ENCODE results near the gene CIB1.

The CIB1 gene

DNA sequence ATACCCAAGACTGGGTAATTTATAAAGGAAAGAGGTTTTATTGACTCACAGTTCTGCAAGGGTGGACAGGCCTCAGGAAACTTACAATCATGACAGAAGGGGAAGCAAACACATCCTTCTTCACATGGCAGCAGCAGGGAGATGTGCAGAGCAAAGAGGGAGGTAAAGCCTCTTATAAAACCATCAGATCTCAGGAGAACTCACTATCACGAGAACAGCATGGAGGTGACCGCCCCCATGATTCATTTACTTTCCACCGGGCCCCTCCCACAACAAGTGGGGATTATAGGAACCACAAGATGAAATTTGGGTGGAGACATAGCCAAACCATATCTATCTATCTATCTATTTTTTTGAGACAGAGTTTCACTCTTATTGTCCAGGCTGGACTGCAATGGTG, 5.6 kb upstream of the CIB1 start:
- no peak overlapping the region for H3K4me3 ChIP-seq (replicated peaks; ENCODE audit: low read depth, low read length)
- DNase-seq (ENCODE audit: low read depth), result no peak
- TF ChIP-seq, protein P1, sequence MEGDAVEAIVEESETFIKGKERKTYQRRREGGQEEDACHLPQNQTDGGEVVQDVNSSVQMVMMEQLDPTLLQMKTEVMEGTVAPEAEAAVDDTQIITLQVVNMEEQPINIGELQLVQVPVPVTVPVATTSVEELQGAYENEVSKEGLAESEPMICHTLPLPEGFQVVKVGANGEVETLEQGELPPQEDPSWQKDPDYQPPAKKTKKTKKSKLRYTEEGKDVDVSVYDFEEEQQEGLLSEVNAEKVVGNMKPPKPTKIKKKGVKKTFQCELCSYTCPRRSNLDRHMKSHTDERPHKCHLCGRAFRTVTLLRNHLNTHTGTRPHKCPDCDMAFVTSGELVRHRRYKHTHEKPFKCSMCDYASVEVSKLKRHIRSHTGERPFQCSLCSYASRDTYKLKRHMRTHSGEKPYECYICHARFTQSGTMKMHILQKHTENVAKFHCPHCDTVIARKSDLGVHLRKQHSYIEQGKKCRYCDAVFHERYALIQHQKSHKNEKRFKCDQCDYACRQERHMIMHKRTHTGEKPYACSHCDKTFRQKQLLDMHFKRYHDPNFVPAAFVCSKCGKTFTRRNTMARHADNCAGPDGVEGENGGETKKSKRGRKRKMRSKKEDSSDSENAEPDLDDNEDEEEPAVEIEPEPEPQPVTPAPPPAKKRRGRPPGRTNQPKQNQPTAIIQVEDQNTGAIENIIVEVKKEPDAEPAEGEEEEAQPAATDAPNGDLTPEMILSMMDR (IDR thresholded peaks at IDR 0.05; ENCODE audit: low read length, missing control alignments), result no peak

DNA sequence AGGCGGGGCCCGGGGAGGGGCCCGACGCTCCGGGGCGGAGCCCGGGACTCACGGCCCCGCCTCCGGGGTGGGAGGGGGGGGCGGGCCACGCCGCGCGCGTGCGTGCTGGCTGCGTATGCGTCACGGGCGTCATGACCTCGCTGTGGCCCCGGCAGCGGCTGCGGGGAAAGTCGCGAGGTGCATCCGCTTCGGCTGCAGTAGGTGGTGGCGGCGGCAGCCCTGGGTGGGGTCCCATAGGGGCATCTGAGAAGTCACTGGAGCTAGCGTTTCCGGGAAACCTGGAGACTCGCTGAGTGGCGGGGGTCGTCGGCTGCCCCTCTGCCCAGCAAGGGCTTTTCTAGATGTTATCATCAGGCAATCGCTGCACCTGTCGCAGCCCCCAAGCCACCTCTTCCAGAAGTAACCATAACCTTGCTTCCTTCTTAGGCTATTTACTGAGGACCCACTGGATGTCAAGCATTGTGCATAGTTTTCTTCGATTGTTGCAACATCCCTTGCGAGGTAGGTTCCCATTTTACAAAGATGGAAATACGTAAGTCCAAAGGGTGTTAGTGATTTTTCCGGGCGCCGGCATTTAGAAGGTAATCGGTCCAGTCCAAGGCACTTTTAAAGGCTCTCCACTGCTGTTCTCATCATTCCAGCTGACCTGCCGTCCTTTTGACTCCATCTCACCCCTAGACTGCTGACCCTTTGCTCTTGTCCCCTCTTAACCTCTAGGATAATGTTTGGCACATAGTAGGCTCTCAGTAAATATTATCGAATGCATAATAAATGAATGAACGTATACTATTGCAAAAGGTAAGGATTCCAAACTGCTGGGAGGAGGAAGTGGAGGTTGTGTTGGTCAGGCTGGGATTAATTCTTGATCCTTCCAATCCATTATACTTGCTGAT, 601 bp upstream of the CIB1 start, which contains the start of gene GDPGP1:
Gene GDPGP1, plus strand, starts transcription at position 114 of the 893 bp plus-strand sequence. CDS start 6,700 bp downstream, outside the sequence.
- peak within 1 kb of the TSS; percentile 84 for H3K4me3 ChIP-seq (replicated peaks; ENCODE audit: low read depth, low read length)
- TF ChIP-seq, protein P1 (IDR thresholded peaks at IDR 0.05; ENCODE audit: low read length, missing control alignments), result no peak
- peak; percentile 35 for DNase-seq (ENCODE audit: low read depth)

DNA sequence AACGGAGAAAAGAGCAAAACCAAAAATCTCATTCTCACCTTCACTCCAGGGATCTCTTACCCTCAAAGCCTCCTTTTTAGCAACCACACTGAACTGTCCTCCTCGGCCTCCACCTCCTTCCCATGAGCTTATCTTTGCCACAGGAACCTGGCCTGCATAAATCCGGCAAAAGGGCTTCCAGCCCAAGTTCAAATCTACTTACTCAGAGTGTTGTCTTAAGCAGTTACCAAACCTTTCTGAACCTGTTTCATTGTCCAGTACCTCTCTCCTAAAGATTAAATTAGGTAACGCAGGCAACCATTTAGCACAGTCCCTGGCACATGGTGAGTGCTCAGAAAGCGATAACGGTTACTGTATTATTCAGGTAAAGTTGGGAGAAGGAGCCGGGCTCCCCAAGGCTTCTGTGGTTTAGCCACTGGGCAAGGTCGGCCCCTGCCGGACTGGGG, 777 bp downstream of the CIB1 start:
- TF ChIP-seq, protein P1 (IDR thresholded peaks at IDR 0.05; ENCODE audit: low read length, missing control alignments), result peak; percentile 44
- peak; percentile 28 for DNase-seq (ENCODE audit: low read depth)

DNA sequence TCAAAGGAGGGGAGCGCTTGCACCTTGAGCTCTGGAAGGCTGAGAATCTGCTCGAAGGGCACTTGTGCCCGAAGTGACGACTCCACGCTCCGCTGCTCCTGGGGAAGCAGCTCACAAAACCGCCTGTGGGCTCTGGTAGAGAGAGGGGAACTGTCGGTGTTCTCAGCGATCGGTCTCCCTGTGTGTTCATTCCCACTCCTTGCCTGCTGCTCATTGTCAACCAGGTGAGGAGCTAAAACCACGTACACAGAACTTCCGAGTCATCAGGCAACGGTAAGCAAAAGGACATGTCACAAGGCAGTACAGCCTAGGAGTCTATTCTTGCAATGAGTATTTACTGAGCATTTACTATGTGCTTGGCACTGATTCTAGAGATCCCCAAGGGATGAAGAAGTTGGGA, 1.5 kb downstream of the CIB1 start:
- no peak overlapping the region for H3K4me3 ChIP-seq (replicated peaks; ENCODE audit: low read depth, low read length)
- DNase-seq (ENCODE audit: low read depth), result no peak
- TF ChIP-seq, protein P1 (IDR thresholded peaks at IDR 0.05; ENCODE audit: low read length, missing control alignments), result no peak

More for the DNA sequence above, 777 bp downstream of the CIB1 start:
- peak overlapping the region; percentile 84 for H3K4me3 ChIP-seq (replicated peaks; ENCODE audit: low read depth, low read length)

DNA sequence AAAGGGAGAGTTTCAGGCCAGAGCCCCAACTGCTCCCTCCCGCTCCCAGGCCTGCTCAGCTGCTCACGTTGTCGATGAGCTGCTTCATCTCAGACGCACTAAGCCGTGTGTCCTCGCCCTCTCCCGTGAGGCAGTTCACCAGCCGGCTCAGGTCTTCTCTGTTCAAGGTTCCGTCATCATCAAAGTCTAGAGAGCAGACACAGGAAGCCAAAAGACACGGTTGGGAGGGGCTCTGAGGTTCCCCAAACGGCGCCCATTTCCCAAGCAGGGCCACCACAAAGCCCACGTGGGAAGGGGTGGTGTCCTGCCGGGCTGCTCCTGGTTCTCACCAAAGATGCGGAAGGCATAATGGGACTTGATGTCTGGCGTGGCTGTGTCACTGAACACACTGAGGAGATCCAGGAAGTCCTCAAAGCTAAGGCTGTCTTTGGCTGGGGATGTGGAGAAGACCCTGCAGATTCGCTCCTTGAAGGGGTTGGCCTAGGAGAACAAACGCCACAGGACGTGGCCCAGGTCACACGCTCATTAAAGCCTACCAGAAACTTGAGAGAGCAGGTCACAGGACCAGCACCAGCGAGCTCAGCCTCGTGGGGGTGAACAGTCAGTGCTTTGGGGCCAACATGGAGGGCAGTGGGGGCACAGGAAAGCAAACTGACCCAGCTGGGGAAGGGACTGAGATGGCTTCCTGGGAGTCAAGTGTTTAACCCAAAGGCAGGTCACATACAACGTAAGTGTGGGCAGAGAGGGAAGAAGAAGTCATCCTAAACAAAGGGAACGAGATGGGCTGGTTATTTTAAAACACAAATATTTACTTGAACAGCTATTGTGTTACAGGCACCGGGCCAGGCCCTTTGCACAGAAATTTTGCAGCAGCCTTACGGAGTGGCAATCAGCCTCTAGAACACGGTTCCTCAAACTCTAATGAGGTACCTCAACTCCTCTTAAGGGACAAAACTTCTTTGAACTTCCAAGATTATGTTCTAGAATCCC, 2.4 kb downstream of the CIB1 start:
- TF ChIP-seq, protein P1 (IDR thresholded peaks at IDR 0.05; ENCODE audit: low read length, missing control alignments), result no peak
- no peak overlapping the region for H3K4me3 ChIP-seq (replicated peaks; ENCODE audit: low read depth, low read length)
- DNase-seq (ENCODE audit: low read depth), result no peak

DNA sequence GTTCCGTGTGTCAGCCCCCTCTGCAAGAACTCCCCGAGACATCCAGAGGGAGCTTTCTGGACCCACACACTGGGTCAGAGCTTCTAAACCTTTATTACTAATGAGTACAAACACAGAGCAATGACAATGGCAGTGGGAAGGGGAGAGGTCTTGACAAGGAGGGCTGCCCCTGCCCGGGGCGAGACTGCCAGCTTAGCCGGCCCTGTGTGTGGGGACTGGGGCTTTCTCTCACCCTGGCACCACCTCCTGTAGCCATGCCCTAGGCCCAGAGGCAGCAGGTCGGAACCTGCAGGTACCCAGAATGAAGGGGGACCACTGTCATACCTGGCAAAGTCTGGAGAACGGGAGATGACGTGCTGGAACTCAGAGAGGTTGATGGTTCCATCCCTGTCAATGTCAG, 3.1 kb downstream of the CIB1 start:
- H3K4me3 ChIP-seq (replicated peaks; ENCODE audit: low read depth, low read length), result no peak overlapping the region
- TF ChIP-seq, protein P1 (IDR thresholded peaks at IDR 0.05; ENCODE audit: low read length, missing control alignments), result no peak
- DNase-seq (ENCODE audit: low read depth), result no peak
